ENCODE data around the gene OTUB2.

Gene OTUB2

GRCh38 chr14:94080621-94081385 is 54.7 kb downstream of the OTUB2 start, which contains the start of the genes DDX24 and IFI27L1:
Gene DDX24, minus strand, starts transcription at chr14:94081202. Its CDS starts 1,460 bp downstream, at chr14:94079742.
Gene IFI27L1, plus strand, starts transcription at chr14:94081310. Its CDS starts 15,628 bp downstream, at chr14:94096938.
- H3K4me3 ChIP-seq (ENCODE audit: low read length in 2 of 2), result peak within 1 kb of the TSS; percentile 92 to 98
- no peak within 1 kb of the TSS for H4K91ac ChIP-seq (ENCODE audit: low read depth, low read length, poor library complexity)
- peaks cover 0 to 44% of the 10 kb centered on the region in 2 donors for H3K9me3 ChIP-seq (replicated peaks in 1 of 2; ENCODE audit: control insufficient read depth in 2 of 2, insufficient read depth in 1 of 2, low read depth in 1 of 2, low read length in 2 of 2)
- DNase-seq (ENCODE audit: low spot score), result peak; percentile 89
- H3K27ac ChIP-seq (replicated peaks; ENCODE audit: low read length), result peak within 1 kb of the TSS; percentile 40
- WGBS, 2 donors (ENCODE audit: extremely low coverage in 2 of 2, insufficient read length in 2 of 2, insufficient replicate concordance in 1 of 2), result no CpG with 5 or more reads among the region's 77 CpGs
- H3K9ac ChIP-seq (ENCODE audit: low read depth, low read length, poor library complexity), result peak within 1 kb of the TSS; percentile 94
- H3K23ac ChIP-seq (ENCODE audit: low read depth, low read length, poor library complexity), result peak within 1 kb of the TSS; percentile 90
- H3K4me1 ChIP-seq (ENCODE audit: control insufficient read depth in 2 of 2, insufficient read depth in 1 of 2, low read depth in 1 of 2, low read length in 2 of 2), result peaks cover 4 to 8% of the 10 kb centered on the region in 2 donors
- no peak within 1 kb of the TSS for H4K8ac ChIP-seq (ENCODE audit: low read depth, low read length)
- H2BK15ac ChIP-seq (ENCODE audit: low read length), result no peak within 1 kb of the TSS
- H2AFZ ChIP-seq (ENCODE audit: low read length), result peak within 1 kb of the TSS; percentile 93
- H3K14ac ChIP-seq (ENCODE audit: low read length), result peak within 1 kb of the TSS; percentile 98
- no peak within 1 kb of the TSS for H3K4ac ChIP-seq (ENCODE audit: low read length)
- H2BK12ac ChIP-seq (ENCODE audit: low read length), result no peak within 1 kb of the TSS
- peaks cover 8% of the 10 kb centered on the region for H3K79me1 ChIP-seq (ENCODE audit: low read depth, low read length)
- peak within 1 kb of the TSS; percentile 89 for H3K18ac ChIP-seq (ENCODE audit: low read length)
- peak within 1 kb of the TSS; percentile 51 for H2AK5ac ChIP-seq (ENCODE audit: low read depth, low read length)
- H3K36me3 ChIP-seq (replicated peaks in 1 of 2; ENCODE audit: control insufficient read depth in 2 of 2, insufficient read depth in 2 of 2, low read length in 2 of 2), result peaks cover 11 to 39% of the 10 kb centered on the region in 2 donors
- no peak within 1 kb of the TSS for H2BK120ac ChIP-seq (ENCODE audit: low read depth, low read length)
- H3K4me2 ChIP-seq (ENCODE audit: insufficient read depth, low read length, poor library complexity, severe bottlenecking), result peak within 1 kb of the TSS; percentile 58
- H2BK5ac ChIP-seq (ENCODE audit: low read length), result no peak within 1 kb of the TSS
- H3K27me3 ChIP-seq (ENCODE audit: control insufficient read depth in 3 of 3, insufficient read depth in 3 of 3, low read depth in 1 of 3, low read length in 3 of 3), result no peaks in the 10 kb centered on the region

- Histone ChIP-seq H3K14ac (ENCODE audit: low read length) (no peak overlapping the region), H3K4me1 (ENCODE audit: control insufficient read depth in 2 of 2, insufficient read depth in 1 of 2, low read depth in 1 of 2, low read length in 2 of 2) (peaks cover 4 to 8% of the 10 kb centered on the region in 2 donors), H3K4me2 (ENCODE audit: insufficient read depth, low read length, poor library complexity, severe bottlenecking) (peak overlapping the region; percentile 48), H3K79me1 (ENCODE audit: low read depth, low read length) (peaks cover 8% of the 10 kb centered on the region), H4K8ac (ENCODE audit: low read depth, low read length) (no peak overlapping the region), H2BK120ac (ENCODE audit: low read depth, low read length) (no peak overlapping the region), H3K27ac (replicated peaks; ENCODE audit: low read length) (no peak overlapping the region), H3K4me3 (ENCODE audit: low read length in 2 of 2) (peak overlapping the region; percentile 92 to 98), H3K9ac (ENCODE audit: low read depth, low read length, poor library complexity) (peak overlapping the region; percentile 83), H4K91ac (ENCODE audit: low read depth, low read length, poor library complexity) (no peak overlapping the region), H3K27me3 (ENCODE audit: control insufficient read depth in 3 of 3, insufficient read depth in 3 of 3, low read depth in 1 of 3, low read length in 3 of 3) (no peaks in the 10 kb centered on the region), H3K18ac (ENCODE audit: low read length) (no peak overlapping the region), H2BK15ac (ENCODE audit: low read length) (no peak overlapping the region), H2AK5ac (ENCODE audit: low read depth, low read length) (no peak overlapping the region), H3K36me3 (replicated peaks in 1 of 2; ENCODE audit: control insufficient read depth in 2 of 2, insufficient read depth in 2 of 2, low read length in 2 of 2) (peaks cover 11 to 34% of the 10 kb centered on the region in 2 donors), H3K4ac (ENCODE audit: low read length) (no peak overlapping the region), H2AFZ (ENCODE audit: low read length) (peak overlapping the region; percentile 93), H3K9me3 (replicated peaks in 1 of 2; ENCODE audit: control insufficient read depth in 2 of 2, insufficient read depth in 1 of 2, low read depth in 1 of 2, low read length in 2 of 2) (peaks cover 0 to 41% of the 10 kb centered on the region in 2 donors), H2BK5ac (ENCODE audit: low read length) (no peak overlapping the region), H3K23ac (ENCODE audit: low read depth, low read length, poor library complexity) (no peak overlapping the region), H2BK12ac (ENCODE audit: low read length) (no peak overlapping the region)
- WGBS, 2 donors (ENCODE audit: extremely low coverage in 2 of 2, insufficient read length in 2 of 2, insufficient replicate concordance in 1 of 2), result no CpG with 5 or more reads among the region's 19 CpGs
- DNase-seq (ENCODE audit: low spot score), result no peak
Observed at GRCh38 chr14:94081386-94081820, 55.3 kb downstream of the OTUB2 start.

- Histone ChIP-seq H3K4ac (ENCODE audit: low read length) (no peak overlapping the region), H3K9ac (ENCODE audit: low read depth, low read length, poor library complexity) (no peak overlapping the region), H3K79me1 (ENCODE audit: low read depth, low read length) (no peaks in the 10 kb centered on the region), H2BK120ac (ENCODE audit: low read depth, low read length) (no peak overlapping the region), H2BK12ac (ENCODE audit: low read length) (no peak overlapping the region), H2AFZ (ENCODE audit: low read length) (no peak overlapping the region), H2AK5ac (ENCODE audit: low read depth, low read length) (no peak overlapping the region), H3K14ac (ENCODE audit: low read length) (no peak overlapping the region), H3K4me3 (ENCODE audit: low read length in 2 of 2) (no peak overlapping the region), H3K18ac (ENCODE audit: low read length) (no peak overlapping the region), H3K27me3 (ENCODE audit: control insufficient read depth in 3 of 3, insufficient read depth in 3 of 3, low read depth in 1 of 3, low read length in 3 of 3) (no peaks in the 10 kb centered on the region), H3K23ac (ENCODE audit: low read depth, low read length, poor library complexity) (no peak overlapping the region), H3K4me2 (ENCODE audit: insufficient read depth, low read length, poor library complexity, severe bottlenecking) (no peak overlapping the region), H2BK5ac (ENCODE audit: low read length) (no peak overlapping the region), H3K4me1 (ENCODE audit: control insufficient read depth in 2 of 2, insufficient read depth in 1 of 2, low read depth in 1 of 2, low read length in 2 of 2) (no peaks in the 10 kb centered on the region), H4K8ac (ENCODE audit: low read depth, low read length) (no peak overlapping the region), H4K91ac (ENCODE audit: low read depth, low read length, poor library complexity) (no peak overlapping the region), H3K9me3 (replicated peaks in 1 of 2; ENCODE audit: control insufficient read depth in 2 of 2, insufficient read depth in 1 of 2, low read depth in 1 of 2, low read length in 2 of 2) (peaks cover 0 to 12% of the 10 kb centered on the region in 2 donors), H3K27ac (replicated peaks; ENCODE audit: low read length) (no peak overlapping the region), H2BK15ac (ENCODE audit: low read length) (no peak overlapping the region), H3K36me3 (replicated peaks in 1 of 2; ENCODE audit: control insufficient read depth in 2 of 2, insufficient read depth in 2 of 2, low read length in 2 of 2) (peaks cover 0 to 4% of the 10 kb centered on the region in 2 donors)
- WGBS, 2 donors (ENCODE audit: extremely low coverage in 2 of 2, insufficient read length in 2 of 2, insufficient replicate concordance in 1 of 2), result no CpG with 5 or more reads among the region's 4 CpGs
- DNase-seq (ENCODE audit: low spot score), result no peak
Observed at GRCh38 chr14:94087891-94088290, 61.8 kb downstream of the OTUB2 start.

- Histone ChIP-seq H3K9me3 (replicated peaks in 1 of 2; ENCODE audit: control insufficient read depth in 2 of 2, insufficient read depth in 1 of 2, low read depth in 1 of 2, low read length in 2 of 2) (peaks cover 0 to 8% of the 10 kb centered on the region in 2 donors), H2AK5ac (ENCODE audit: low read depth, low read length) (no peak overlapping the region), H2AFZ (ENCODE audit: low read length) (no peak overlapping the region), H3K4me2 (ENCODE audit: insufficient read depth, low read length, poor library complexity, severe bottlenecking) (no peak overlapping the region), H2BK120ac (ENCODE audit: low read depth, low read length) (no peak overlapping the region), H3K4me3 (ENCODE audit: low read length in 2 of 2) (no peak overlapping the region), H4K8ac (ENCODE audit: low read depth, low read length) (no peak overlapping the region), H3K4ac (ENCODE audit: low read length) (no peak overlapping the region), H3K4me1 (ENCODE audit: control insufficient read depth in 2 of 2, insufficient read depth in 1 of 2, low read depth in 1 of 2, low read length in 2 of 2) (no peaks in the 10 kb centered on the region), H3K27me3 (ENCODE audit: control insufficient read depth in 3 of 3, insufficient read depth in 3 of 3, low read depth in 1 of 3, low read length in 3 of 3) (no peaks in the 10 kb centered on the region), H4K91ac (ENCODE audit: low read depth, low read length, poor library complexity) (no peak overlapping the region), H3K27ac (replicated peaks; ENCODE audit: low read length) (no peak overlapping the region), H2BK12ac (ENCODE audit: low read length) (no peak overlapping the region), H3K18ac (ENCODE audit: low read length) (no peak overlapping the region), H3K36me3 (replicated peaks in 1 of 2; ENCODE audit: control insufficient read depth in 2 of 2, insufficient read depth in 2 of 2, low read length in 2 of 2) (peaks cover 0 to 4% of the 10 kb centered on the region in 2 donors), H2BK5ac (ENCODE audit: low read length) (no peak overlapping the region), H3K79me1 (ENCODE audit: low read depth, low read length) (no peaks in the 10 kb centered on the region), H2BK15ac (ENCODE audit: low read length) (no peak overlapping the region), H3K9ac (ENCODE audit: low read depth, low read length, poor library complexity) (no peak overlapping the region), H3K14ac (ENCODE audit: low read length) (no peak overlapping the region), H3K23ac (ENCODE audit: low read depth, low read length, poor library complexity) (no peak overlapping the region)
- WGBS, 2 donors (ENCODE audit: extremely low coverage in 2 of 2, insufficient read length in 2 of 2, insufficient replicate concordance in 1 of 2), result no CpG with 5 or more reads among the region's 5 CpGs
- DNase-seq (ENCODE audit: low spot score), result no peak
Observed at GRCh38 chr14:94088516-94088915, 62.4 kb downstream of the OTUB2 start.

All from neuronal stem cell (in vitro differentiated cells).